ENCODE data around the gene STRADA.

STRADA gene

DNA sequence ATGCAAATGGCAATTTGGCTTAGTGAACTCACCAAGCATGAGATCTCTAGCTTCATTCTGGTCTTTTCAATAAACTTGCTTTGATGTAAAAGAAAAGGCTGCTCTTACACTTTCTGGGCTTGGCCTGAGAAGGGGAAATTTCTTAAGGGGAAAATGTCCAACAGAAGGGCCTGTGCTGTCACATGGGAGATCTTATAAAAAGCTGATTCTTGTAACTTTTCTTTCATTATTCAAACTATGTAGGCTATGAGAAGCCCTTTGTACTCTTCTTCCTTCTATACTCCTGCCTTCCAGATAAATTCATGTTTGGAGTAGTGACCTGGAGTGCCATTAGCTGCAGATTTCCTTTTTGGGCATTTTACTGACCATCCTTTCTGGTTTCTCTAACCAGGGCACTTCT, 58.6 kb downstream of the STRADA start:
- no peak for DNase-seq (ENCODE audit: low spot score)

DNA sequence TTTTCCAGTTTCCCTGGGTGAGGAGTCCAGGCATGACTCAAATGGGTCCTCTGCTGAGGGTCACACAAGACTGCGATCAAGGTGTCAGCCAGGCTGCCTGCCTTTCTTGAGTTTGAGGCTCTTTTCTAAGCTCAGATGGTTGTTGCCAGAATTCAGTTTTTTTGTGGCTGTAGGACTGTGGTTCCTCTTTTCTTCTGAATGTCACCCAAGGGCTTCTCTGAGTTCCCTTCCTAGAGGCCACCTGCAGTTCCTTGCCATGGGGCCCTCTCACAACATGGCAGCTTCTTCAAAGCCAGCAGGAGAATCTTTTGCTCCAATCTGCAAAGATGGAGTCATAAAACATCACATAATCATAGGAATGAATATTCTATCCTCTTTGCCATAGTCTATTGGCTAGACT, 59.2 kb downstream of the STRADA start:
- no peak for DNase-seq (ENCODE audit: low spot score)

GRCh38 chr17:63681530-63681929, 60.1 kb downstream of the STRADA start:
- no peak for DNase-seq (ENCODE audit: low spot score)

GRCh38 chr17:63680700-63681099, 60.9 kb downstream of the STRADA start:
- DNase-seq (ENCODE audit: low spot score), result no peak

DNA sequence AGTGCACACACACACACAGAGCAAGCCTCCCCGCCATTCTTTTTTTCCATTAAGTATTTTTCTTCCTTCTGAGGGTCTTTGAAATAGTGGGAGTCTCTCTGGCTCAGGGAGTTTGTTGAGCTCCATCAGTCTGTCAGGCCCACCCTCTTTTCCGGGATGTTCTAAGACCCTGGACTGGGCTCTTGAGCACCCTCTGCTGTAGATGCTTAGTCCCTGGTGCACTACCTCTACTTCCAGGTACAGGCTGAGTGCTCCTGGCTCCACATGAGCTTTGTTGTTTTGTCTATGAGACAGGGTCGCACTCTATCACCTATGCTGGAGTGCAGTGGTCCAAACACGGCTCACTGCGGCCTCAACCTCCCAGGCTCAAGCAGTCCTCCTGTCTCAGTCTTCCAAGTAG, 62.4 kb downstream of the STRADA start:
- no peak for DNase-seq (ENCODE audit: low spot score)

- DNase-seq (ENCODE audit: low spot score), result no peak
These were observed 65.0 kb downstream of the STRADA start for GRCh38 chr17:63676584-63676983.

GRCh38 chr17:63675607-63676546, 65.7 kb downstream of the STRADA start:
- no peak for DNase-seq (ENCODE audit: low spot score)

GRCh38 chr17:63675231-63675606, 66.4 kb downstream of the STRADA start:
- DNase-seq (ENCODE audit: low spot score), result no peak

- DNase-seq (ENCODE audit: low spot score), result no peak
These were observed 68.7 kb downstream of the STRADA start for GRCh38 chr17:63672856-63673255.

GRCh38 chr17:63665527-63666214, 75.9 kb downstream of the STRADA start:
- no peak for DNase-seq (ENCODE audit: low spot score)

- no peak for DNase-seq (ENCODE audit: low spot score)
These were observed 81.7 kb downstream of the STRADA start for GRCh38 chr17:63659850-63660249.

DNA sequence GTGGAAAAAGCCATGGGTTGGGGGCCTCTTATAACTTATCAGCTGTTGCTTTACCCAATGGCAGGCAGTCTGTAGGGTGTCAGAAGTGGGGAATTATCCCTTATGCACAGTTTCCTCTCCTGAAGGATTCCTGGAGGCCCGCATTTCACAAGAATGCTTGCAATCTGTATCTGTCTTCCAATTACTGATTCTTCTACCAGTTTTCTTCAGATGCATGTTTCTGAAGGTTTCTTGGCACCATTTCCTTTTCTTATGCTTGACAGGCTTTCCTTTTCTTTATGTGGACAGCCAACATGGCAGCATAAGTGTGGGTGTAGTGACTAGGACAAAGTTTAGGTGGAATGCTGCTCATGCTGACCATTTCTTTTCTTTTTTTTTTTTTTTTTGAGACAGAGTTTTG, 83.2 kb downstream of the STRADA start:
- no peak for DNase-seq (ENCODE audit: low spot score)

GRCh38 chr17:63657786-63658185, 83.8 kb downstream of the STRADA start:
- no peak for DNase-seq (ENCODE audit: low spot score)

DNA sequence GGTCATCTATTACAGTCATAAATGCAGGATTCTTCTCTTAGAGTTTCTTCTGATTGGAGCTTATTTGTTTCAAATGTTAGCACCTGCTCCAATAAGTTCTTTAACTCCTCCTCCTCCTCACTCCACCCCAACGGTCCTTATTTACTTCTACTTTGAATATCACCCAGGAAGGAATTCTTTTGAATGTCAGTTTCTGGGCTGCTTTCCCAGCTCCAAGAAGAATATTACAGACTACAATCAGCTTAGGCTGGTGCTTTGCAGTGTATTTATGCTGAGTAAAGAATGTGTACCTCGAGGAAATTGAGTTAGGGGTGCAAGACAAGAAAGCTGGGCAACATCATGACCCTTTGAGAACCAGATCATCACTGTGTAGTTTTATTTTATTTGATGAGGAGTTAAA, 88.5 kb downstream of the STRADA start:
- no peak for DNase-seq (ENCODE audit: low spot score)

Measured in iPS-NIHi11 (cell line).